GM21447 (cell line): Measurements from ENCODE around the gene ENGASE.

ENCODE experiments used
- ATAC-seq: cut with Tn5 transposase; IDR thresholded peaks from one replicate; pipeline ENCODE4 v1.9.1; 2021; ENCODE audit not compliant: unreplicated experiment

Gene ENGASE

DNA sequence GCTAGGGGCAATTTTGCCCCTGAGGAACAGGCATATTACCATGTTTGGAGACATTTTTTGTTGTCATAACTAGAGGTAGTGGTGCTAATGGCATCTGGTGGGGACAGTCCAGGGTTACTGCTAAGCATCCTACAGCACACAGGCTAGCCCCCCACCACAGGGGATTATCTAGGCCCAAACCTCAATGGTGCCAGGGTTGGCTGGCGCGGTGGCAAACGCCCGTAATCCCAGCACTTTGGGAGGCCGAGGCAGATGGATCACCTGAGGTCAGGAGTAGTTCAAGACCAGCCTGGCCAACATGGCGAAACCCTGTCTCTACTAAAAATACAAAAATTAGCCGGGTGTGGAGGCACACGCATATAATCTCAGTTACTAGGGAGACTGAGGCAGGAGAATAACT lies 35.5 kb upstream of the ENGASE start:
- ATAC-seq: no peak

DNA sequence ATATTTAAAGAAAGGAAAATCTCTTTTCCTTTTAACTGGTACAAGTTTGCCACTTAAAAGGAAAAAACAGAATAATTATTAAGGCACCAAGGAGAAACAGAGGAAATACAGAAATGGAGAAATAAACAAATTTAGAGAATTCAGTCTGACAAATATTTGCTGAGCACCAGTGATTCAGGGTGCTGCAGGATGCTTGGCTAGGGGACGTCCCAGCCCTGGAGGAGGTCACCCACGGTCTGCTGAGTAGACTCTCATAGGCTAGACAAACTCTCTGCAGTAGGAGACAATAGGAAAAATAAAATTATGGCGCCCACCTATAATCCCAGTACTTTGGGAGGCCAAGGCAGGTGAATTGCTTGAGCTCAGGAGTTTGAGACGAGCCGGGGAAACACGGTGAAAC lies 34.7 kb upstream of the ENGASE start:
- ATAC-seq: no peak

- no peak for ATAC-seq
Measured at GRCh38 chr17:79041041-79041570, 33.5 kb upstream of the ENGASE start.

DNA sequence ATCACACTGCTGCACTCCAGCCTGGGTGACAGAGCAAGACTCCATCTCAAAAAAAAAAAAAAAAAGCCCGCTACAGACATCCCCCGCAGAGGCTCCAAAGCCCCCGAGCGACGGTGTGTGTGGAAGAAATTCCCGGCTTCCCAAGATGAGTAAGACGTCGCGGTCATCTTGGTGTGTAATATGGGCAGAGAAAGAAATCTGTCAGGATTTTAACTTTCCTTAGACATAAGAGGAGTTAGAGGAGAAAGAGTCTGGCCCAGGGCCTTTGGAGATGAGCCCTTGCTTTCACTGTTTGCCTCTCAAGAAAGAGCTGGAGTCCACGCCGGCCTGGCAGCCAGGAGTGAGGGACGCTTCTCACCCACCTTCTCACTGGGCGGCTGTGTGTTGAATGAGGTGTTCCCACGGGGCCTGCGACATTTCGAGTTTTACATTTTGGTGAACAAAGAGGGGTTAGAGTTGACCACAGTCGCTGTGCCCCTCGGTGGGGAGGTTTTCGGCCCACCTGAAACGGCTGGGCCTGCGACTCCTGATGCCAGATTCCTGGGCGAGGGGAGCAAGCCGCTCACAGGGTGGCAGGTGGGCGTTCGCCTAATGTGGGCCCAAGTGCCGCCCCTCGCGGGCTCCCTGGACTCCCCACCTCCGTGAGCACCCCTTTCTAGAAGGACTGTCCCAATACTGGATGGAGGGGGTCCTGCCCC lies 32.8 kb upstream of the ENGASE start:
- no peak for ATAC-seq

GRCh38 chr17:79042421-79043190 lies 32.0 kb upstream of the ENGASE start:
- ATAC-seq: no peak

DNA sequence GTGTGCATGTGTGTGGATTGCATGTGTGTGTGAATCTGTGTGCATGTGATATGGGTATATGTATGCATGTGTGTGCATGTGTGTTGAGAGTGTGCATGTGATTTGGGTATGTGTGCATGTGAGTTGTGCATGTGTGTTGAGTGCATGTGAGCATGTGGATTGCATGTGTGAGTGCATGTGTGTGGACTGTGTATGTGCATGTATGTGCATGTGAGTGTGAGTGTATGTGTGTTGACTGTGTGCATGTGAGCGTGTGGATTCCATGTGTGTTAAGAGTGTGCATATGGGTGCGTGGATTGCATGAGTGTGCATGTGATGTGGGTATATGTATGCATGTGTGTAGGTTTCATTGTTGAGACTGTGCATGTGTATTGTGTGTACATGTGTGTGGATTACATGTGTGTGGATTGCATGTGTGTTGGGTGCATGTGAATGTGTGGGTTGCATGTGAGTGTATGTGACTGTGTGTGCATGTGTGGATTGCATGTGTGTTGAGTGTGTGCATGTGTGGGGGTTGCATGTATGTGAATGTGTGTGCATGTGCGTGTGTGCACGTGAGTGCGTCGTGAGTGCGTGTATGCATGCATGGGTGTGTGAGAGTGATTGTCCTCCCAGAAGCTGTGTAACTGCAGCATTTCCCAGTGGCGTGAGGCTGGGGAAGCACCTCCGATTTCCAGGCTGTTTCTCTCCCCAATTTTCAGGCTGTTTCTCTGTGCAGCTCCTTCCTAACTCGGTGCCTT lies 31.3 kb upstream of the ENGASE start:
- ATAC-seq: no peak

DNA sequence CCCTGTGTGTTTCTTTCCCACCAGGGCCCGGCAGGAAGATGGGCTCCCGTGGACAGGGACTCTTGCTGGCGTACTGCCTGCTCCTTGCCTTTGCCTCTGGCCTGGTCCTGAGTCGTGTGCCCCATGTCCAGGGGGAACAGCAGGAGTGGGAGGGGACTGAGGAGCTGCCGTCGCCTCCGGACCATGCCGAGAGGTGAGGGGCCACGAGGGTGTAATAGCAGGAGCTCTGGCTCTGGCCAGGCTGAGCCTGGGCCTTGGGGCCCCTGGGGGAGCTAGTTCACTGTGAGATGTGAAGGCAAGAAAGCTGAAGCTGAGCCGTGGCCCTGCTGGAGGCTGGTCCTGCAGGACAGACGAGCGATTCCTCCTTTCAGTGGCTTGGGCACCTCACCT lies 30.7 kb upstream of the ENGASE start:
- no peak for ATAC-seq

- no peak for ATAC-seq
Measured at GRCh38 chr17:79044462-79044861, 30.2 kb upstream of the ENGASE start.

DNA sequence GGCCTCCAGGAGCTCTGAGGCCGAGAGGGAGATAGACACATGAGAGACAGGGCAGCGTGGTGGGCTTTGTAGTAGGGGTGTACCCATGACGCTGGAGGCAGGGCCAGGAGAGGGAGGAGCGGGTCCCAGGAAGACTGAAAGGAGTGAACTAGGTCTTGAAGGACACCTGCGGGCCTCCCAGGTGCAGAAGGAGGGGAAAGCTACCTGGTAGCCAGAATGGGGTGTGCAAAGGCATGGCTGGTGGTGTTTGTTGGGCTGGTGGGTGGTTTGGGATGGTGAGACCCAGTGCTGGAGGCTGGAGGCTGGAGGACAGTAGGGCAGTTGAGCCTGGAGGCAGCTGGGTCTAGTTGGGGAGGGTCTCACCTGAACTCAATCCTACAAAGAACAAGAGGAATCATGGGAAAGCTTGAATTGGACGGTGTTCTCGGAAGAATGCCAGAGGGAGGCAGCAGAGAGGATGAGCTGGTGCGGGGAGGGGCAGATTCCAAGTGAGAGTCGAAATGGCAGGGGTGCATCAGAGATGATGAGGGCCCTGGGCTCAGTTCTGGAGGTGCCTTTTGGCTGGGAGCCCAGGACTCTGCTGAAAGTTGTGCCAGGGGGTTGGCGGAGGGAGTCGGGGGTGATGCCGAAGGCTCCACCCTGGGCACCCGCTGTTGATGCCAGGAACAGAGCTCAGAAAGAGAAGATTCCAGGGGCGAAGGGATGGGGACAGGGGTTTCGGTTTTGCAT lies 29.5 kb upstream of the ENGASE start:
- no peak for ATAC-seq

- no peak for ATAC-seq
Measured at GRCh38 chr17:79045842-79046196, 28.8 kb upstream of the ENGASE start.

- no peak for ATAC-seq
Measured at GRCh38 chr17:79046197-79046915, 28.3 kb upstream of the ENGASE start.

DNA sequence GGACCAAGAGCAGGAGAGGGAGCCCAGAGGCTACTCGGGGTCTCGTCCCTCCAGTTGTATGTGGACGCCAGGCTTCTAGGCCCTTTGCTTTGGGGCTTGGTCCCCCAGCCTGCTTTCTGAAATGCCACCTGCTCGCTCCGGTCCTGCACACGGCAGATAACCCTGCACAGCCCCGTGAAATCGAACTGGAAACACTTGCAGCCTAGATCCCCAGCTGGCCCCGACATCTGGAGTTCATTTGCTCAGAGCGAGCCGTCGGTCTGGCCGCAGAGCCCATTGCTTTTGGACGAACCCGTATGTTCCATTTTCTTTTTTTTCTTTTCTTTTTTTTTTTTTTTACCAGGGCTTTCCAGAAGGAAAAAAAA lies 27.7 kb upstream of the ENGASE start:
- no peak for ATAC-seq

- no peak for ATAC-seq
Measured at GRCh38 chr17:79047291-79047920, 27.2 kb upstream of the ENGASE start.

GRCh38 chr17:79047923-79048825 lies 26.4 kb upstream of the ENGASE start:
- ATAC-seq: no peak

DNA sequence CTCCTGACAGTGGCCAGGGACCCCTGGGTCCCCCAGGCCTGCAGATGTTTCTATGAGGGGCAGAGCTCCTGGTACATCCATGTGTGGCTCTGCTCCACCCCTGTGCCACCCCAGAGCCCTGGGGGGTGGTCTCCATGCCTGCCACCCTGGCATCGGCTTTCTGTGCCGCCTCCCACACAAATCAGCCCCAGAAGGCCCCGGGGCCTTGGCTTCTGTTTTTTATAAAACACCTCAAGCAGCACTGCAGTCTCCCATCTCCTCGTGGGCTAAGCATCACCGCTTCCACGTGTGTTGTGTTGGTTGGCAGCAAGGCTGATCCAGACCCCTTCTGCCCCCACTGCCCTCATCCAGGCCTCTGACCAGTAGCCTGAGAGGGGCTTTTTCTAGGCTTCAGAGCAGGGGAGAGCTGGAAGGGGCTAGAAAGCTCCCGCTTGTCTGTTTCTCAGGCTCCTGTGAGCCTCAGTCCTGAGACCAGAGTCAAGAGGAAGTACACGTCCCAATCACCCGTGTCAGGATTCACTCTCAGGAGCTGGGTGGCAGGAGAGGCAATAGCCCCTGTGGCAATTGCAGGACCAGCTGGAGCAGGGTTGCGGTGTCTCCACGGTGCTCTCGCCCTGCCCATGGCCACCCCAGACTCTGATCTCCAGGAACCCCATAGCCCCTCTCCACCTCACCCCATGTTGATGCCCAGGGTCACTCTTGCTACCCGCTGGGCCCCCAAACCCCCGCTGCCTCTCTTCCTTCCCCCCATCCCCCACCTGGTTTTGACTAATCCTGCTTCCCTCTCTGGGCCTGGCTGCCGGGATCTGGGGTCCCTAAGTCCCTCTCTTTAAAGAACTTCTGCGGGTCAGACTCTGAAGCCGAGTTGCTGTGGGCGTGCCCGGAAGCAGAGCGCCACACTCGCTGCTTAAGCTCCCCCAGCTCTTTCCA lies 25.5 kb upstream of the ENGASE start:
- ATAC-seq: no peak

DNA sequence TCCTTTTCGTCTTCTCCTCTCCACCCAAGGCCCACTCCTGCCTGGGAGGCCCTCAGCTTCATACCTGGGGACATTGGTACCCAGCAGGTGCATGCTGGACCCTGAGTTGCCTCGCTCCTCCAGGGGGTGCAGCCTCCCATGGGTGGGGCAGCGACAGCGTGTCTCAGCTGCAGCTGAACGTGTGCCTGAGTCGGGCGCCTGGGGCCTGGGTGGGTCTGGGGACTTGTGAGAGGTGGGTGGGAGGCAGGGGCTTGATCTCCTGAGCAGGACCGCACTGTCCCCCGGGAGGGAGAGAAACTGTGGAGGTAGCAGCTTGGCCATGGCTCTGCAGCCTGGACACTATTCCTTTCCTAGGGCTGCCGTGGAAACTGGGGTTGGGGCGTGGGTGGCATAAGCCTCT lies 24.8 kb upstream of the ENGASE start:
- ATAC-seq: no peak

DNA sequence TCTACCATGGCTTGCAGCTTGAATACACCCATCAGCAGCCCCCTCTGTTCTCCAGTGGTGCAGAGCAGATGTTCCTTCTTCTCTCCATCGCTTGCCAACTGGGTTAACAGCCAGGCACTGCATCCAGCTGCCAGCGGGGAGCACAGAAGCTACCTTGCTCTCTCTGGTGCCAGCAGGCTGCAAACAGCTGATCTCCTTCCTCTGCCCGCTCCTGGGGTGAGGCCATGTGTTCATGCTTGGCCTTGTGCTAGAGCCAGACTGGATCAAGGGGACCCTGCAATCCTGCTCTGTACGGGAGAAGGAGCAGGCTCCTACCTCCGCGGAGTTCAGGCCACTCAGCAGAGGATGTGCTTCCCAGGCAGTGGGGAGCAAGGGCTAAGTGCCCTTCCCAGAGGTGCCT lies 24.1 kb upstream of the ENGASE start:
- ATAC-seq: no peak

DNA sequence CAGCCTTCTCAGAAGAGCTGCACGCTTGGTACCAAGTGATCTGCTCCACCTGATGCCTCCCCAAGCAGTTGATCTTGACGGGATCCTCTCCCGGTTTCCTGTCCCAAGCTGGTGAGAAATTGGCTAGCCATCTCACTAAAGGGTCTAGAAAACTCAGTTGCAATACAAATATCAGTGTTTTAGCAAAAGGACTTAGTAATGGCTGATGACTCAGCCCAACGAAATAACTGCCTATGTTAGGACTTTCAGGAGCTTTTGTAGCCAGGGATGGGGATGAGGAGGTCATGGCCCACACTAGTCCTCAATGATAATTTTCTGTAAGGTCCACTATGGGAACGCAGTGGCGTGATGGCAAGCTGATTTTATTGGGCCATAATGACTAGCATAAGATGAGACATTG lies 23.3 kb upstream of the ENGASE start:
- no peak for ATAC-seq
